GM19035 (cell line): Measurements from ENCODE around the gene ZFYVE1.
"Not testable (repeated sequence)": the region's sequence is repeated elsewhere in the genome, so short reads cannot be mapped to it uniquely, and the experiment has no call there.

Experiments used
- ATAC-seq: cut with Tn5 transposase; IDR thresholded peaks from one replicate; pipeline ENCODE4 v1.9.1; 2021; ENCODE audit not compliant: unreplicated experiment

The ZFYVE1 gene, protein sequence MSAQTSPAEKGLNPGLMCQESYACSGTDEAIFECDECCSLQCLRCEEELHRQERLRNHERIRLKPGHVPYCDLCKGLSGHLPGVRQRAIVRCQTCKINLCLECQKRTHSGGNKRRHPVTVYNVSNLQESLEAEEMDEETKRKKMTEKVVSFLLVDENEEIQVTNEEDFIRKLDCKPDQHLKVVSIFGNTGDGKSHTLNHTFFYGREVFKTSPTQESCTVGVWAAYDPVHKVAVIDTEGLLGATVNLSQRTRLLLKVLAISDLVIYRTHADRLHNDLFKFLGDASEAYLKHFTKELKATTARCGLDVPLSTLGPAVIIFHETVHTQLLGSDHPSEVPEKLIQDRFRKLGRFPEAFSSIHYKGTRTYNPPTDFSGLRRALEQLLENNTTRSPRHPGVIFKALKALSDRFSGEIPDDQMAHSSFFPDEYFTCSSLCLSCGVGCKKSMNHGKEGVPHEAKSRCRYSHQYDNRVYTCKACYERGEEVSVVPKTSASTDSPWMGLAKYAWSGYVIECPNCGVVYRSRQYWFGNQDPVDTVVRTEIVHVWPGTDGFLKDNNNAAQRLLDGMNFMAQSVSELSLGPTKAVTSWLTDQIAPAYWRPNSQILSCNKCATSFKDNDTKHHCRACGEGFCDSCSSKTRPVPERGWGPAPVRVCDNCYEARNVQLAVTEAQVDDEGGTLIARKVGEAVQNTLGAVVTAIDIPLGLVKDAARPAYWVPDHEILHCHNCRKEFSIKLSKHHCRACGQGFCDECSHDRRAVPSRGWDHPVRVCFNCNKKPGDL

GRCh38 chr14:73026845-73027542 lies at the start of gene ZFYVE1:
TSS of gene ZFYVE1 (minus strand) at chr14:73027106. CDS start at chr14:73024508, 2,598 bp downstream.
- peak; percentile 97 for ATAC-seq

DNA sequence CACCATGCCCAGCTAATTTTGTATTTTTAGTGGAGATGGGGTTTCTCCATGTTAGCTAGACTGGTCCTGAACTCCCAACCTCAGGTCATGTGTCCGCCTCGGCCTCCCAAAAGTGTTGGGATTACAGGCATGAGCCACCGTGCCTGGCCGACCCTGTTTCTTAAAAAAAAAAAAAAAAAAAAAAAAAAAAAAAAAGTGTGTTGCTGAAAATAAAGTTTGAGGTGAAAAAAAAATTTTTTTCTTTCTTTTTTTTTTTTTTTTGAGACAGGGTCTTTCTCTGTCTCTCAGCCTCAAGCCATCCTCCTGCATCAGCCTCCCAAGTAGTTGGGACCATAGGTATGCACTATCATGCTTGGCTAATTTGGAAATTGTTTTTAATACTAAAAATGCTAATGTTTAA lies 42.7 kb upstream of the ZFYVE1 start:
- ATAC-seq: no peak

GRCh38 chr14:73058922-73059673 lies 32.2 kb upstream of the ZFYVE1 start:
- ATAC-seq: no peak

- peak; percentile 97 for ATAC-seq
Measured at GRCh38 chr14:73058224-73058921, 31.5 kb upstream of the ZFYVE1 start, which contains the start of gene RBM25. TSS of gene RBM25 (plus strand) at chr14:73058534. CDS start at chr14:73071642, 13,108 bp downstream.

- no peak for ATAC-seq
Measured at GRCh38 chr14:73057944-73058223, 31.0 kb upstream of the ZFYVE1 start.

GRCh38 chr14:73055251-73055650 lies 28.3 kb upstream of the ZFYVE1 start:
- ATAC-seq: no peak

DNA sequence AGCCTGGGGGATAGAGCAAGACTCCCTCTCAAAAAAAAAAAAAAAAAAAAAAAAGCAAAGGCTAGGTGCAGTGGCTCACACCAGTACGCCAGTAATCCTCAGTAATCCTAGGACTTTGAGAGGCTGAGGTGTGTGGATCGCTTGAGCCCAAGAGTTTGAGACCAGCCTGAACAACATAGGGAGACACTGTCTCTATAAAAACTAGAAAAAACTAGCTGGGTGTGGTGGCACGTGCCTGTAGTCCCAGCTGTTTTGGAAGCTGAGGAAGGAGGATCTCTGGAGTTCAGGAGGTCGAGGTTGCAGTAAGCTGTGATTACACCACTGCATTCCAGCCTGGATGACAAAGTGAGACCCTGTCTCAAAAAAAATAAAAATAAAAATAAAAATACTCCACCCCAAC lies 22.5 kb upstream of the ZFYVE1 start:
- ATAC-seq: no peak

- ATAC-seq: no peak
Measured at GRCh38 chr14:73047808-73048207, 20.9 kb upstream of the ZFYVE1 start.

DNA sequence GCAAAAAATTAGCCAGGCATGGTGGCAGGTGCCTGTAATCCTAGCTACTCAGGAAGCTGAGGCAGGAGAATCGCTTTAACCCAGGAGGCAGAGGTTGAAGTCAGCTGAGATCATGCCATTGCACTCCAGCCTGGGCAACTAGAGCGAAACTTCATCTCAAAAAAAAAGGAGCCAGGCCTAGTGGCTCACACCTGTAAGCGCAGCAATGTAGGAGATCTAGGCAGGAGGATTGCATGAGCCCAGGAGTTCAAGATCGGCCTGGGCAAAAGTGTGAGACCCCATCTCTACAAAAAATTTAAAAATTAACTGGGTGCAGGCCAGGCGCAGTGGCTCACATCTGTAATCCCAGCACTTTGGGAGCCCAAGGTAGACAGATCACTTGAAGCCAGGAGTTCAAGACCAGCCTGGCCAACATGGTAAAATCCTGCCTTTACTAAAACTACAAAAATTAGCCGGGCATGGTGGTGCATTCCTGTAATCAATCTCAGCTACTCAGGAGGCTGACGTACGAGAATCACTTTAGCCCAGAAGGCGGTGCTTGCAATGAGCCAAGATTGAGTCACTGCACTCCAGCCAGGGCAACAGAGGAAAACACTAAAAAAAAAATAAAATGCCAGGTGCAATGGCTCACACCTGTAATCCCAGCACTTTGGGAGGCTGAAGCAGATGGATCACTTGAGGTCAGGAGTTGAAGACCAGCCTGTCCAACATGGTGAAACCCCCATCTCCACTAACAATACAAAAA lies 10.0 kb upstream of the ZFYVE1 start:
- not testable (repeated sequence) for ATAC-seq

GRCh38 chr14:73027984-73028383 lies 1.1 kb upstream of the ZFYVE1 start:
- no peak for ATAC-seq

DNA sequence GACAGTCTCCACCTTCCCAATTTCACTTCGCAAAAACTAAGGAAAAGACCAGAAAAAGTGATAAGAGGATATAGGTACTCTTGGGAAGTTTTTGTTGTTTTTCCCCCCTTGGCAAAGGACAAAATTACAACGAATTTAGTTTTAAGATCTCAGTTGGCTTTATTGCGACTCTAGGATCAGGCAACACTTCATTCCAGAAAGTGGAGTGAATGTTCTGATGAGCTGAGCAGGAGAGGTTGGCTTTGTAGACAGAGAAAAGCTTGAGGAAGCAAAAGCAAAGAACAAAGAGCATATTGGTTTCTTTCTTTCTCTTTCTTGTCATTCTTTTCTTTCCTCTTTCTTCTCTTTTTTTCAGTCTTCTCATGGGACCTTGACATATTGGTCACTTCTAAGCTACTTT lies 640 bp upstream of the ZFYVE1 start:
- ATAC-seq: no peak

DNA sequence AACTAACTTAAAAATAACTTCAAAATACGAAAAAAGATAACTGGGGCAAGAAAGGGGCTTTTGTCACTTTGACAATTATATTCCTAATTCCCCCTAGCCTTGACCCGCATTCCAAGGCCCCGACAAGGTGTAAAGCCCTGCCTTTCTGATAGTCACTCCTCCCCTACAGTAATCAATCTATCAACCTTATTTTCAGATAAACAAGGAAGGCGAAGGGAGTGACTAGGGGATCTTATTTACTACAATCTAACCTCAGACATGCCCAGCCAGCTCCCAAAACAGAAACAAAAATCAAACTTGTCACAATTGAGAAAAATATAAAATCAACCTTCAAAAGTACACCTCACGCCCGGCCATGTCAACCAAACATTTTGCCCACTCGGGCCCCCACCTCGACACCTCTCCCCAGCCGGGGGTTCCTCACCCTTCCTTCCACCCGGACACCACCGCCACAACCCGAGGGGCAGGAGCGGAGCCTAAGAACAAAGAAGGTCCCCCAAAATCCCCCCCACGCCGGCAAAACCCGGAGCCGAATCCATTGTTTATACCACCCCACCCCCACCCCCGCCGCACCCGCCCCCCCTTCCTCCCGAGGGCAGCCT lies 562 bp downstream of the ZFYVE1 start:
- no peak for ATAC-seq

- ATAC-seq: no peak
Measured at GRCh38 chr14:73025544-73025943, 1.4 kb downstream of the ZFYVE1 start.

DNA sequence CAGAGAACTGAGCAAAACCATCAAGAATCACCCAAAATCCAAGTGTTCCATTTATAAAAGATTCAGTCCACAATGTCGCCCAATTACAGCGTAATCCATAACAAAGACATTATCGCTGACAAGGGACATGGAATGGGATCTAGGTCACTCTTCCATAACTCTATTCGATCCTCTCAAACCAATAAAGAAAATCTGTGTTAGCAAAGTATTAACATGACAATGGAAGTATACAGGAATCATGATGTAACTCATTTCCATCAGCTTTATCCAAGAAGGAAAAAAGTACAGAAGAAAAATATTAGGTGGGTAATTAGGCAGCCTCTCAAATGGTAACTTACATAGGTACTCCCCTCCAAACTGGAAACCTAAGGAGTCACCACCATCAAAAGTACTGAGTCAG lies 4.9 kb downstream of the ZFYVE1 start:
- no peak for ATAC-seq

DNA sequence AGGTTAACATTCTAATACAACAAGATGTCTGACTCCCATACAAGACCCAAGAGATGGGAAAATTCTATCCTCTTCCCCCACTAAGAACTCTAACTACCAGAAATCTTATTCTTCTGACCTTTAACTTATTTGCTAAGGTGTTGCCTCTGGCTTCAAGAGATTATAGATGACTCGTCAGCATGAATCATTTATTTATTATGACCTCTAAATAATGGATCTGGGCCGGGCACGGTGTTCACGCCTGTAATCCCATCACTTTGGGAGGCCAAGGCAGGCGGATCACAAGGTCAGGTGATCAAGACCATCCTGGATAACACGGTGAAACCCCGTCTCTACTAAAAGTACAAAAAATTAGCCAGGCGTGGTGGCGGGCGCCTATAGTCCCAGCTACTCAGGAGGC lies 10.9 kb downstream of the ZFYVE1 start:
- ATAC-seq: not testable (repeated sequence)

DNA sequence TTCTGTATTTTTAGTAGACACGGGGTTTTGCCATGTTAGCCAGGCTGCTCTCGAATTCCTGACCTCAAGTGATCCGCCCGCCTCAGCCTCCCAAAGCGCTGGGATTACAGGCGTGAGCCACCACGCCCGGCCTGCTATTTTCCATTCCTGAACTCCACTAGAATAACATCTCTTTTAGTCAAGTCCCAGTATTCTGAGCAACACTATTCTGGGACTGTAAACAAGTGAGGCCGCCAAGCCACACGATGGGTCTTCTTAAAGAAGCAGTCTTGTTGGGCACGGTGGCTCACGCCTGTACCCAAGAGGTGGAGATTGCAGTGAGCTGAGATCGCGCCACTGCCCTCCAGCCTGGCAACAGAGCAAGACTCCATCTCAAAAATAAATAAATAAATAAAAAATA lies 11.4 kb downstream of the ZFYVE1 start:
- ATAC-seq: not testable (repeated sequence)

GRCh38 chr14:73014105-73014504 lies 12.8 kb downstream of the ZFYVE1 start:
- peak; percentile 72 for ATAC-seq

- ATAC-seq: not testable (repeated sequence)
Measured at GRCh38 chr14:73011189-73011588, 15.7 kb downstream of the ZFYVE1 start.

- no peak for ATAC-seq
Measured at GRCh38 chr14:73008501-73008900, 18.4 kb downstream of the ZFYVE1 start.
